Keratinocyte (primary cell): ENCODE measurements around the gene EFCAB13. TPM values are rescaled to one million over a fixed set of nuclear protein-coding genes. Genes with fewer than 3 reads are reported as not detected.

Experiments used
- DNase-seq: peaks from one replicate; pipeline ENCODE4 v3.0.0-alpha.2; 2011; ENCODE audit warnings: low read depth, missing footprints, low spot score
- FAIRE-seq: peaks from 2 replicates; lab custom pipeline; 2011; peaks lifted over from hg19 to GRCh38; lab: Jason Lieb, UNC
- H2AFZ ChIP-seq: 2 replicates; pipeline ENCODE4 v1.6.0; 2012; ENCODE audit warnings: low read length, control low read depth, inconsistent platforms; ENCODE audit not compliant: control insufficient read depth
- H3K27ac ChIP-seq: 2 replicates; pipeline ENCODE4 v1.5.1; 2011; ENCODE audit warnings: low read length; ENCODE audit not compliant: control insufficient read depth, insufficient read depth
- H3K27me3 ChIP-seq: 3 replicates; pipeline ENCODE4 v1.6.0; 2011; ENCODE audit warnings: low read length; ENCODE audit not compliant: control insufficient read depth, insufficient read depth; ENCODE audit errors: extremely low read depth
- H3K36me3 ChIP-seq, 2 experiments: 2 replicates in 1 of 2; 3 replicates in 1 of 2; pipeline ENCODE4 v1.5.1; 2011; ENCODE audit warnings: low read length in 2 of 2, mild to moderate bottlenecking in 1 of 2; ENCODE audit not compliant: control insufficient read depth in 2 of 2, insufficient read depth in 2 of 2; ENCODE audit errors: extremely low read depth in 1 of 2
- H3K4me1 ChIP-seq: 3 replicates; pipeline ENCODE4 v1.5.1; 2011; ENCODE audit warnings: low read length; ENCODE audit not compliant: control insufficient read depth, insufficient read depth; ENCODE audit errors: extremely low read depth
- H3K4me2 ChIP-seq: 3 replicates; pipeline ENCODE4 v1.6.0; 2011; ENCODE audit warnings: low read depth, low read length; ENCODE audit not compliant: control insufficient read depth, insufficient read depth; ENCODE audit errors: extremely low read depth
- H3K4me3 ChIP-seq, 3 experiments: fragments of 200-600 bp in 1 of 3; sonication (generic) in 1 of 3; 2 replicates in 2 of 3; 3 replicates in 1 of 3; pipeline ENCODE4 v1.5.1; 2011 to 2016; ENCODE audit warnings: low read length in 3 of 3, mild to moderate bottlenecking in 3 of 3, control low read depth in 2 of 3, inconsistent platforms in 1 of 3, low read depth in 1 of 3, mixed read lengths in 1 of 3, mixed run types in 1 of 3, moderate library complexity in 1 of 3; ENCODE audit not compliant: control insufficient read depth in 2 of 3, insufficient read depth in 2 of 3; ENCODE audit errors: extremely low read depth in 1 of 3
- H3K79me2 ChIP-seq: 2 replicates; pipeline ENCODE4 v1.6.0; 2012; ENCODE audit warnings: low read length; ENCODE audit not compliant: control insufficient read depth, insufficient read depth
- H3K9ac ChIP-seq: 3 replicates; pipeline ENCODE4 v1.6.0; 2011; ENCODE audit warnings: low read length; ENCODE audit not compliant: control insufficient read depth, insufficient read depth; ENCODE audit errors: extremely low read depth
- H3K9me1 ChIP-seq: 3 replicates; pipeline ENCODE4 v1.6.0; 2011; ENCODE audit warnings: low read length; ENCODE audit not compliant: control insufficient read depth, insufficient read depth; ENCODE audit errors: extremely low read depth
- H3K9me3 ChIP-seq: 2 replicates; pipeline ENCODE4 v1.5.1; 2012; ENCODE audit warnings: low read depth, low read length; ENCODE audit not compliant: control insufficient read depth
- H4K20me1 ChIP-seq: 3 replicates; pipeline ENCODE4 v1.6.0; 2011; ENCODE audit warnings: low read length; ENCODE audit not compliant: control insufficient read depth, insufficient read depth; ENCODE audit errors: extremely low read depth
- CTCF ChIP-seq, 3 experiments: IDR thresholded peaks in 1 of 3; conservative IDR thresholded peaks in 1 of 3; optimal IDR thresholded peaks in 1 of 3; 2 replicates in 2 of 3; 3 replicates in 1 of 3; pipeline versions ENCODE3 to v1.5.1; 2011; ENCODE audit warnings: low read length in 3 of 3, mild to moderate bottlenecking in 3 of 3, moderate library complexity in 2 of 3, control low read depth in 1 of 3, inconsistent platforms in 1 of 3; ENCODE audit not compliant: insufficient read depth in 2 of 3; ENCODE audit errors: extremely low read depth in 1 of 3
- EZH2 ChIP-seq: IDR thresholded peaks from one replicate; pipeline ENCODE4 v1.6.1; 2012; ENCODE audit warnings: inconsistent platforms, mild to moderate bottlenecking, low read length, moderate library complexity
- dilution Hi-C: fragments of 300-500 bp; cut with MboI; formaldehyde crosslinking; loops from one replicate; pipeline ENCODE4 v1.7.0; 2020; ENCODE audit warnings: low sequenced_read_pairs; ENCODE audit not compliant: extremely low pct_ligation_motif_present
- polyA plus RNA-seq, 5 experiments: library from polyadenylated mRNA; depleted of rRNA in 3 of 5; stranded (reverse) in 3 of 5; stranded (forward) in 1 of 5; unstranded in 1 of 5; fragments of >200 nt; gene quantifications; 1 replicate in 1 of 5; 2 replicates in 3 of 5; 3 replicates in 1 of 5; pipeline versions ENCODE4 v1.2.1 to v1.2.3, GENCODE V29; 2011 to 2012; ENCODE audit warnings: missing spikeins in 2 of 5, low read depth in 1 of 5, low replicate concordance in 1 of 5

Gene EFCAB13
- polyA plus RNA-seq, 1 donor (not counting 4 experiments of a cell fraction or from before 2014, with no cell fraction given) = 0.63 TPM

DNA sequence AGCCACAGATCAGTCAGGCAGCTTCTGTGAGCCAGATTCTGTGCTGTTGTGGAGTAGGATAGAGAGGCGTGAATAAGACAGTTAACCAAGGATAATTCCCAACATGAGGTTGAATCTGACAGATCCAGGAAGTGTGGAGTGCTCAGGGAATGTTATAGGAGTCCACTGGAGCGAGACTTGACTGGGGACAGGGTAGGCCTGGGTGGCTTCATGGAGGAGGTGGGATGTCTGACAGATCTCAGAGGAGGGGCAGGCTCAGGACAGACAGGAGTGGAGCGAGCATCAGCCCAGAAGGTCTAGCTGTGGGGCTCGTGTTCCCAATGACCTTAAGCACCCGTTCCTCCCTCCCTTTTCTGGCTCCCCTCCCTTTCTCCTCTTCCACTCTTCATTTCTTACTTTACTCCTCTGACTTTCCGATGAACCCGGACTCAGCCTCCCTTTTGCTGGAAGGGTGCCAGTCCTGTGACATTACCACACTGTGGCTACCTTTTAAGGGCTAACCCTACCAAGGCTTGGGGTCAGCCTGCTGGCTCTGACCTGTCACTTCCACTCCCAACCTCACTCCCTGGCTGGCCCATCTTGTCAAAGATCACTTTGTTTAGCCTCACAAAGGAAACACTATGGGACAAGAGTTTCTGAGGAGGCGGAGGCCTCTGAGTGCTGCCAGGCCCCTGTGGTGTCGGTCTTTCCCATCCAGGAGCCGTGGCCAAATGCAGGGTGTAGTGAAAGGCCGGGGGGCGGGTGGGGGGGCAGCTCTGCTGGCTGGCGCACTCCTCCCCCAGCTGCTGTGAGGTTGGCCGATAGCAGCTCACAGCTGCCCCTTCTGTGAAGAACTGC, 28.5 kb upstream of the EFCAB13 start:
- Histone ChIP-seq H3K9ac (no peak overlapping the region), H3K79me2 (no peaks in the 10 kb centered on the region), H3K9me1 (no peaks in the 10 kb centered on the region), H3K27me3 (peaks cover 46% of the 10 kb centered on the region), H3K4me1 (no peaks in the 10 kb centered on the region), H4K20me1 (no peaks in the 10 kb centered on the region), H3K4me2 (no peak overlapping the region), H3K9me3 (no peaks in the 10 kb centered on the region), H3K4me3 (no peak overlapping the region), H3K27ac (no peak overlapping the region), H3K36me3 (no peaks in the 10 kb centered on the region), H2AFZ (no peak overlapping the region)
- FAIRE-seq = no peak
- no peak for TF ChIP-seq EZH2
- no peak for TF ChIP-seq CTCF (optimal IDR thresholded peaks at IDR 0.05 in 1 of 3, IDR thresholded peaks at IDR 0.05 in 1 of 3, conservative IDR thresholded peaks at IDR 0.05 in 1 of 3; ENCODE audit: extremely low read depth in 1 of 3, insufficient read depth in 2 of 3, low read length in 3 of 3)
- DNase-seq = no peak
- dilution Hi-C loops = no loop called here

GRCh38 chr17:47295874-47296255, 27.9 kb upstream of the EFCAB13 start:
- Histone ChIP-seq H3K4me3 (no peak overlapping the region), H3K79me2 (no peaks in the 10 kb centered on the region), H3K4me1 (no peaks in the 10 kb centered on the region), H3K9me1 (no peaks in the 10 kb centered on the region), H3K27ac (no peak overlapping the region), H3K9me3 (no peaks in the 10 kb centered on the region), H3K9ac (no peak overlapping the region), H3K27me3 (peaks cover 42% of the 10 kb centered on the region), H3K36me3 (no peaks in the 10 kb centered on the region), H4K20me1 (no peaks in the 10 kb centered on the region), H2AFZ (no peak overlapping the region), H3K4me2 (no peak overlapping the region)
- TF ChIP-seq CTCF (optimal IDR thresholded peaks at IDR 0.05 in 1 of 3, IDR thresholded peaks at IDR 0.05 in 1 of 3, conservative IDR thresholded peaks at IDR 0.05 in 1 of 3; ENCODE audit: extremely low read depth in 1 of 3, insufficient read depth in 2 of 3, low read length in 3 of 3) = no peak
- TF ChIP-seq EZH2 = no peak
- FAIRE-seq (no peak), DNase-seq (no peak)
- dilution Hi-C loops = no loop called here
